Endothelial cell of umbilical vein (primary cell): ENCODE measurements around the gene FABP7. TPM values are rescaled to one million over a fixed set of nuclear protein-coding genes. Genes with fewer than 3 reads are reported as not detected.

Experiments
- BruUV-seq: library from RNA; stranded (reverse); fragments of 400-500 nt; replicated peaks from 2 replicates; lab custom pipeline; 2021; lab: Mats Ljungman, UMichigan
- CTCF ChIA-PET: fragments of 300-600, 350-600 bp; sonication (Branson Sonifier 250); formaldehyde crosslinking; loops from one replicate; lab custom pipeline; 2021; ENCODE audit warnings: antibody characterized with exemption, inconsistent platforms; lab: Charles Lee
- POLR2A ChIA-PET: fragments of 300-600, 350-600 bp; sonication (Branson Sonifier 250); formaldehyde crosslinking; loops from one replicate; lab custom pipeline; 2021; ENCODE audit warnings: antibody characterized with exemption, inconsistent platforms; lab: Charles Lee
- DNase-seq: peaks from one replicate; pipeline ENCODE4 v3.0.0-alpha.2; 2011; ENCODE audit warnings: low read depth, low spot score
- FAIRE-seq: peaks from 2 replicates; lab custom pipeline; 2011; peaks lifted over from hg19 to GRCh38; lab: Jason Lieb, UNC
- H2AFZ ChIP-seq: 2 replicates; pipeline ENCODE4 v1.6.0; 2012; ENCODE audit warnings: low read depth, low read length, control low read depth, inconsistent platforms
- H3K27ac ChIP-seq: 2 replicates; pipeline ENCODE4 v1.5.1; 2011; ENCODE audit warnings: low read depth, mild to moderate bottlenecking, control low read depth, low read length, moderate library complexity; ENCODE audit not compliant: insufficient read depth
- H3K27me3 ChIP-seq, 2 experiments: 2 replicates each; pipeline versions ENCODE4 v1.6.0 to v1.6.1; 2011; ENCODE audit warnings: low read length in 2 of 2, mixed read lengths in 1 of 2; ENCODE audit not compliant: control insufficient read depth in 2 of 2, insufficient read depth in 2 of 2
- H3K36me3 ChIP-seq, 2 experiments: 2 replicates in 1 of 2; 3 replicates in 1 of 2; pipeline ENCODE4 v1.5.1; 2011; ENCODE audit warnings: low read length in 2 of 2, mild to moderate bottlenecking in 1 of 2, moderate library complexity in 1 of 2; ENCODE audit not compliant: control insufficient read depth in 2 of 2, insufficient read depth in 2 of 2; ENCODE audit errors: extremely low read depth in 1 of 2
- H3K4me1 ChIP-seq: 3 replicates; pipeline ENCODE4 v1.5.1; 2011; ENCODE audit warnings: mild to moderate bottlenecking, low read length; ENCODE audit not compliant: control insufficient read depth, insufficient read depth; ENCODE audit errors: extremely low read depth
- H3K4me2 ChIP-seq: 2 replicates; pipeline ENCODE4 v1.6.1; 2011; ENCODE audit warnings: low read length, control low read depth, mixed read lengths; ENCODE audit not compliant: insufficient read depth
- H3K4me3 ChIP-seq, 3 experiments: fragments of 200-600 bp in 1 of 3; sonication (generic), shearing (Covaris generic) in 1 of 3; replicated peaks in 1 of 3; 2 replicates each; pipeline ENCODE4 v1.5.1; 2011 to 2016; ENCODE audit warnings: control low read depth in 3 of 3, low read length in 3 of 3, mild to moderate bottlenecking in 2 of 3, inconsistent platforms in 1 of 3, low read depth in 1 of 3, moderate library complexity in 1 of 3; ENCODE audit not compliant: insufficient read depth in 1 of 3
- H3K79me2 ChIP-seq: 2 replicates; pipeline ENCODE4 v1.6.0; 2012; ENCODE audit warnings: low read length, inconsistent platforms; ENCODE audit not compliant: control insufficient read depth, insufficient read depth
- H3K9ac ChIP-seq: replicated peaks from 2 replicates; pipeline ENCODE3; 2011; ENCODE audit warnings: low read length, control low read depth; ENCODE audit not compliant: insufficient read depth; ENCODE audit errors: extremely low read depth
- H3K9me1 ChIP-seq: replicated peaks from 3 replicates; pipeline ENCODE4 v1.6.0; 2011; ENCODE audit warnings: mild to moderate bottlenecking, low read length; ENCODE audit not compliant: control insufficient read depth, insufficient read depth; ENCODE audit errors: extremely low read depth
- H3K9me3 ChIP-seq: replicated peaks from 2 replicates; pipeline ENCODE4 v1.5.1; 2012; ENCODE audit warnings: low read length, inconsistent platforms; ENCODE audit not compliant: control insufficient read depth, insufficient read depth
- H4K20me1 ChIP-seq: replicated peaks from 2 replicates; pipeline ENCODE3; 2011; ENCODE audit warnings: mild to moderate bottlenecking, low read length; ENCODE audit not compliant: control insufficient read depth, insufficient read depth; ENCODE audit errors: extremely low read depth
- FOS ChIP-seq: IDR thresholded peaks from 2 replicates; pipeline ENCODE4 v1.6.1; 2011; ENCODE audit warnings: mild to moderate bottlenecking, low read length, moderate library complexity, borderline replicate concordance; ENCODE audit not compliant: insufficient read depth
- JUN ChIP-seq: IDR thresholded peaks from 2 replicates; pipeline ENCODE4 v1.6.1; 2011; ENCODE audit warnings: borderline replicate concordance, low read depth; ENCODE audit not compliant: insufficient read length, insufficient read depth
- MYC ChIP-seq: IDR thresholded peaks from one replicate; pipeline ENCODE4 v1.6.1; 2011; ENCODE audit warnings: mild to moderate bottlenecking, low read depth, low read length
- POLR2A ChIP-seq: IDR thresholded peaks from 2 replicates; pipeline ENCODE4 v1.6.1; 2012; ENCODE audit warnings: low read depth, mild to moderate bottlenecking, control low read depth, low read length
- dilution Hi-C: fragments of 300-500 bp; cut with MboI; formaldehyde crosslinking; loops from one replicate; pipeline ENCODE4 v1.15.0; 2019; ENCODE audit warnings: low sequenced_read_pairs; ENCODE audit not compliant: extremely low pct_ligation_motif_present
- intact Hi-C: fragments of 100-400 bp; cut with micrococcal nuclease; formaldehyde crosslinking; loops from one replicate; pipeline ENCODE4 v1.10.0; 2022
- polyA plus RNA-seq, 4 experiments: library from polyadenylated mRNA; depleted of rRNA in 3 of 4; stranded (reverse) in 3 of 4; unstranded in 1 of 4; fragments of >200 nt; gene quantifications; 2 replicates each; pipeline versions ENCODE4 v1.2.1 to v1.2.3, GENCODE V29; 2011 to 2012; ENCODE audit warnings: missing spikeins in 1 of 4
- total RNA-seq: library from RNA; stranded (reverse); gene quantifications from 2 replicates; pipeline ENCODE4 v1.2.3, GENCODE V29; 2021
- TF ChIP-seq, protein P1 (sequence below), 2 donors: IDR thresholded peaks; 1 replicate in 1 of 2; 2 replicates in 1 of 2; pipeline ENCODE4 v1.5.1; 2011; ENCODE audit warnings: low read length in 2 of 2, mild to moderate bottlenecking in 2 of 2, moderate library complexity in 2 of 2, control low read depth in 1 of 2, inconsistent platforms in 1 of 2, low read depth in 1 of 2; ENCODE audit not compliant: insufficient read depth in 1 of 2; ENCODE audit errors: extremely low read depth in 1 of 2

FABP7 gene
- total and polyA plus RNA-seq, 2 donors (not counting 3 experiments of a cell fraction or from before 2014, with no cell fraction given) = not detected

DNA sequence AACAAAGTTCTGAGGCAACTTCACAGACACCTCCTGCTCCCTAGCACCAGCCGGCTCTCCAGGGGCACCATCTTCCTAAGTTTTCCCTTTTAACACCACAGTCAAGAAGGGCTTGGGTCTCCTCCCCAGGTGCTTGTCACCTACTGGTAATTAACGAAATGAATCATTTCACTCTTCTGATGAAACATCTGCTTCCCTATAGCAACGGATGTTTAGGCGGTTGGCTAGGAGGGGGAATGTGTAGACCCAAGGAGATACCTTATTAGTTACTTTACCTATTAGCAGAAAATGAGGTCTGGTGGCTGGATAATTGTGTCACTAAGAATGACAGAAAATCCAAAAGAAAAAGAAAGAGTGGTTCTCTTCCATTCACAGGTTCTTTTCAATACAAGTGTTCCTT is 46.3 kb upstream of the FABP7 start:
- TF ChIP-seq POLR2A (no peak), MYC (no peak), JUN (no peak), FOS (no peak)
- TF ChIP-seq, protein P1, sequence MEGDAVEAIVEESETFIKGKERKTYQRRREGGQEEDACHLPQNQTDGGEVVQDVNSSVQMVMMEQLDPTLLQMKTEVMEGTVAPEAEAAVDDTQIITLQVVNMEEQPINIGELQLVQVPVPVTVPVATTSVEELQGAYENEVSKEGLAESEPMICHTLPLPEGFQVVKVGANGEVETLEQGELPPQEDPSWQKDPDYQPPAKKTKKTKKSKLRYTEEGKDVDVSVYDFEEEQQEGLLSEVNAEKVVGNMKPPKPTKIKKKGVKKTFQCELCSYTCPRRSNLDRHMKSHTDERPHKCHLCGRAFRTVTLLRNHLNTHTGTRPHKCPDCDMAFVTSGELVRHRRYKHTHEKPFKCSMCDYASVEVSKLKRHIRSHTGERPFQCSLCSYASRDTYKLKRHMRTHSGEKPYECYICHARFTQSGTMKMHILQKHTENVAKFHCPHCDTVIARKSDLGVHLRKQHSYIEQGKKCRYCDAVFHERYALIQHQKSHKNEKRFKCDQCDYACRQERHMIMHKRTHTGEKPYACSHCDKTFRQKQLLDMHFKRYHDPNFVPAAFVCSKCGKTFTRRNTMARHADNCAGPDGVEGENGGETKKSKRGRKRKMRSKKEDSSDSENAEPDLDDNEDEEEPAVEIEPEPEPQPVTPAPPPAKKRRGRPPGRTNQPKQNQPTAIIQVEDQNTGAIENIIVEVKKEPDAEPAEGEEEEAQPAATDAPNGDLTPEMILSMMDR (IDR thresholded peaks at IDR 0.05; ENCODE audit: extremely low read depth in 1 of 2, insufficient read depth in 1 of 2, low read depth in 1 of 2, low read length in 2 of 2) = no peak
- Histone ChIP-seq H3K79me2 (no peaks in the 10 kb centered on the region), H3K27ac (no peak overlapping the region), H3K4me2 (no peak overlapping the region), H3K27me3 (peaks cover 5 to 12% of the 10 kb centered on the region in 2 experiments), H3K9me3 (no peaks in the 10 kb centered on the region), H3K4me3 (no peak overlapping the region), H3K4me1 (no peaks in the 10 kb centered on the region), H3K36me3 (no peaks in the 10 kb centered on the region), H2AFZ (no peak overlapping the region), H3K9ac (no peak overlapping the region), H3K9me1 (no peaks in the 10 kb centered on the region), H4K20me1 (no peaks in the 10 kb centered on the region)
- BruUV-seq = no TSS peak
- FAIRE-seq = no peak
- no peak for DNase-seq
- dilution Hi-C loops = no loop called here
- ChIA-PET CTCF (interaction anchor here (4.0 to 9.1 kb wide), 3 partner anchors 103 to 982 kb away, joined by 25 to 274 read pairs (median 28); no protein-coding TSS in a partner anchor), POLR2A (no interaction called here)
- intact Hi-C loops = loop anchor here (10.0 kb wide), 1 partner anchor 642 kb away; no protein-coding TSS in a partner anchor
